HFF-Myc (cell line): ENCODE measurements around the gene CHEK1.

Experiments used
- DNase-seq: peaks from one replicate; pipeline ENCODE4 v3.0.0-alpha.2; 2011; ENCODE audit warnings: low read depth; ENCODE audit errors: extremely low read depth
- H3K4me3 ChIP-seq: replicated peaks from 2 replicates; pipeline ENCODE4 v1.5.1; 2011; ENCODE audit warnings: low read depth, mild to moderate bottlenecking, control low read depth, low read length
- CTCF ChIP-seq: IDR thresholded peaks from 2 replicates; pipeline ENCODE4 v1.5.1; 2012; ENCODE audit warnings: mild to moderate bottlenecking, low read depth, low read length, control low read depth; ENCODE audit errors: missing control alignments

CHEK1 gene

DNA sequence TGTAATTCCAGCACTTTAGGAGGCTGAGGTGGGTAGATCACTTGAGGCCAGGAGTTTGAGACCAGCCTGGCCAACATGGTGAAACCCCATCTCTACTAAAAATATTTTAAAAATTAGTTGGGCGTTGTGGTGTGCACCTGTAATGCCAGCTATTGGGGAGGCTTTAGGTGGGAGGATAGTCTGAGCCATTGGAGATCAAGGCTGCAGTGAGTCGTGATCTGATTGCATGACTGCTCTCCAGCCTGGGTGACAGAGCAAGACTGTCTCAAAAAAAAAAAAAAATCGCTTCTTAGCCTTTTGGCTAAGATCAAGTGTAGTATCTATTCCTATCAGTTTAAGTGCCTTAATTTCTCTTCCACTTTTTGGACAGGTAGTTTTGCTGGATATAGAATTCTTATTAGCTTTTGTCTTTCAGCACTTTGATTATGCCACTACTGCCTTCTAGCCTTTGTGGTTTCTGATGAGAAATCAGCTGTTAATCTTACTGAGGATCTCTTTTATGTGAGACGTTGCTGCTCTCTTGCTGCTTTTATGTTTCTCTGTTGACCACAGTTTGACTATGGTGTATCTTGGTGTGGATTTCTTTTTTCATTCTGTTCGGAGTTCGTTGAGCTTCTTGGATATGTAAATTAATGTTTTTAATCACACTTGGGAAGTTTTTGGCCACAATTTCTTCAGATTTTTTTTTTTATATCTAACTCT lies 24.7 kb downstream of the CHEK1 start:
- no peak overlapping the region for H3K4me3 ChIP-seq
- no peak for TF ChIP-seq CTCF
- DNase-seq: no peak

DNA sequence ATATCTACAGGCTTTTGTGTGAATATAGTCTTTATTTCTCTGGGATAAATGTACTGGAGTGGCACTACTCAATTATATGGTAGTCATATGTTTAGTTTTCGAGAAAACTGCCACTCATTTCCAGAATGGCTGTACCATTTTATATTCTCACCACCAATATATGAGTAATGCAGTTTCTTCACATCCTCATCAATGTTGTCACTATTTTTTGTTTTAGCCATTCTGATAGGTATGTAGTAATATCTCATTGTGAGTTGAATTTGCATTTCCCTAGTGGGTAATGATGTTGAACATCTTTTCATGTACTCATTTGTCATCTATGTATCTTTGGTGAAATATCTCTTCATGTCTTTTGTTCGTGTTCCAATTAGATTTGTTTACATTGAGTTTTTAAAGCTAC lies 37.7 kb downstream of the CHEK1 start:
- TF ChIP-seq CTCF: no peak
- no peak for DNase-seq
- H3K4me3 ChIP-seq: no peak overlapping the region

DNA sequence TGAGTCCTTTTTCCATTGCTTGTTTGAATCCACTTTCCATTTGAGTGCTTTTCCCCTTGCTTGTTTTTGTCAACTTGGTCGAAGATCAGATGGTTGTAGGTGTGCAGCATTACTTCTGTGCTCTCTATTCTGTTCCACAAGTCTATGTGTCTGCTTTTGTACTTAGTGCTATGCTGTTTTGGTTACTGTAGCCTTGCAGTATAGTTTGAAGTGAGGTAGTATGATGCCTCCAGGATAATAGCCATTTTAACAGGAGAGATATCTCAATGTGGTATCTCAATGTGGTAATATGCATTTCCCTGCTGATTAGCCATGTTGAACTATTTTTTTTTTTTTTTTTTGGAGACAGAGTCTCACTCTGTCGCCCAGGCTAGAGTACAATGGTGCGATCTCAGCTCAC lies 38.9 kb downstream of the CHEK1 start:
- H3K4me3 ChIP-seq: no peak overlapping the region
- DNase-seq: no peak
- no peak for TF ChIP-seq CTCF

- no peak for DNase-seq
- H3K4me3 ChIP-seq: no peak overlapping the region
- no peak for TF ChIP-seq CTCF
Measured at GRCh38 chr11:125667151-125667550, 42.2 kb downstream of the CHEK1 start.

- DNase-seq: no peak
- TF ChIP-seq CTCF: no peak
- H3K4me3 ChIP-seq: no peak overlapping the region
Measured at GRCh38 chr11:125670172-125670571, 45.2 kb downstream of the CHEK1 start.

DNA sequence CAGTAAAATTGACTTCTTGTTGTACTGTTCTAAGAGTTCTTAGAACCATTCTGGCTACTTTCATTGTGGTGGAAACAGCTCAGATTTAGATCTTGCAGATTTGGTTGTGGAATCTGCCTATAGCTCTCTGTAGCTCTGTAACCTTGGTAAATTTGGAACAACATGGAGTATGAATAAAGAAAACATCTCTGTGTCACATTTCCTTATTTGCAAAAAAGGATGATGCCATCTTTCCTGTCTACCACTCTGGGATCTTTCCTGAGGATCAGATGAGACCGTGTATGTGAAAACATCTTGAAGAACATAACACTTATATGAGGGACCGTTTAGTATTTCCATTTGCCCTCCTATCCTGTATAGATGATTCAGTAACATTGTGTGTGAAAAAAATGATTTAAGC lies 46.6 kb downstream of the CHEK1 start:
- DNase-seq: no peak
- H3K4me3 ChIP-seq: no peak overlapping the region
- no peak for TF ChIP-seq CTCF

DNA sequence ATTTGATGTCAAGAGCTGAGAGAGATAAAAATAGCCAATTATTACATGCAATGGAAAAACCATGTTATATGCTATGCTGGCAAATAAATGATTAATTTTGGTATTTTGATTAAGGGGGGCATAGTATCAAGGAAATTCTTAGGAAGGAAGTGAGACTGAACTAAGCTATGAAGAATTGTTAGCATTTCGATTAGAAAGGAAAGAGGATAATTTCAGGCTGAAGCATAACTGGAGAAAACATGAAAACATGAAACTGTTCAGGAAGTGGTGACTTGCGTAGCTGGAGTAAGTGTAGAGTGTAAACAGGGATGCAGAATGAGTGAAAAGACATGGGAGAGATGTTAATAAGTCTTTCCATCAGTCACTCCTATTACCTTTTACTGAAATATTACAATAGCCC lies 49.2 kb downstream of the CHEK1 start:
- no peak for DNase-seq
- H3K4me3 ChIP-seq: no peak overlapping the region
- TF ChIP-seq CTCF: no peak
